ENCODE data around the gene PRKCA.
A peak's percentile ranks its signal among the peaks of the same experiment; 100 is the strongest.

The PRKCA gene

GRCh38 chr17:66713533-66714042 lies 411.2 kb downstream of the PRKCA start:
- H3K27ac ChIP-seq (ENCODE audit: poor library complexity, severe bottlenecking): no peak overlapping the region
- no peaks in the 10 kb centered on the region for H3K27me3 ChIP-seq (ENCODE audit: insufficient read depth, poor library complexity, severe bottlenecking)
- H3K4me3 ChIP-seq (ENCODE audit: severe bottlenecking): no peak overlapping the region
- H3K4me1 ChIP-seq (ENCODE audit: insufficient read depth, poor library complexity, severe bottlenecking): peaks cover 4% of the 10 kb centered on the region
- no peaks in the 10 kb centered on the region for H3K36me3 ChIP-seq (ENCODE audit: low read depth)
- no peaks in the 10 kb centered on the region for H3K9me3 ChIP-seq (ENCODE audit: severe bottlenecking)
- DNase-seq (ENCODE audit: low spot score) (no peak), ATAC-seq (ENCODE audit: low read depth) (no peak)
- no peak for TF ChIP-seq CTCF (IDR thresholded peaks at IDR 0.05; ENCODE audit: poor library complexity, severe bottlenecking)

- H3K27me3 ChIP-seq (ENCODE audit: insufficient read depth, poor library complexity, severe bottlenecking): no peaks in the 10 kb centered on the region
- H3K27ac ChIP-seq (ENCODE audit: poor library complexity, severe bottlenecking): no peak overlapping the region
- no peaks in the 10 kb centered on the region for H3K9me3 ChIP-seq (ENCODE audit: severe bottlenecking)
- H3K4me3 ChIP-seq (ENCODE audit: severe bottlenecking): no peak overlapping the region
- DNase-seq (ENCODE audit: low spot score) (no peak), ATAC-seq (ENCODE audit: low read depth) (no peak)
- peaks cover 4% of the 10 kb centered on the region for H3K4me1 ChIP-seq (ENCODE audit: insufficient read depth, poor library complexity, severe bottlenecking)
- no peak for TF ChIP-seq CTCF (IDR thresholded peaks at IDR 0.05; ENCODE audit: poor library complexity, severe bottlenecking)
- H3K36me3 ChIP-seq (ENCODE audit: low read depth): no peaks in the 10 kb centered on the region
These were observed 411.9 kb downstream of the PRKCA start for GRCh38 chr17:66714046-66715023.

GRCh38 chr17:66715076-66715675 lies 412.8 kb downstream of the PRKCA start:
- Histone ChIP-seq H3K9me3 (ENCODE audit: severe bottlenecking) (no peaks in the 10 kb centered on the region), H3K27me3 (ENCODE audit: insufficient read depth, poor library complexity, severe bottlenecking) (no peaks in the 10 kb centered on the region), H3K36me3 (ENCODE audit: low read depth) (no peaks in the 10 kb centered on the region), H3K27ac (ENCODE audit: poor library complexity, severe bottlenecking) (no peak overlapping the region), H3K4me1 (ENCODE audit: insufficient read depth, poor library complexity, severe bottlenecking) (peaks cover 4% of the 10 kb centered on the region), H3K4me3 (ENCODE audit: severe bottlenecking) (no peak overlapping the region)
- DNase-seq (ENCODE audit: low spot score) (no peak), ATAC-seq (ENCODE audit: low read depth) (no peak)
- TF ChIP-seq CTCF (IDR thresholded peaks at IDR 0.05; ENCODE audit: poor library complexity, severe bottlenecking): no peak

- H3K4me1 ChIP-seq (ENCODE audit: insufficient read depth, poor library complexity, severe bottlenecking): peaks cover 4% of the 10 kb centered on the region
- no peaks in the 10 kb centered on the region for H3K36me3 ChIP-seq (ENCODE audit: low read depth)
- TF ChIP-seq CTCF (IDR thresholded peaks at IDR 0.05; ENCODE audit: poor library complexity, severe bottlenecking): peak; percentile 86
- DNase-seq (ENCODE audit: low spot score): no peak
- no peak overlapping the region for H3K27ac ChIP-seq (ENCODE audit: poor library complexity, severe bottlenecking)
- peak; percentile 54 for ATAC-seq (ENCODE audit: low read depth)
- no peaks in the 10 kb centered on the region for H3K9me3 ChIP-seq (ENCODE audit: severe bottlenecking)
- no peaks in the 10 kb centered on the region for H3K27me3 ChIP-seq (ENCODE audit: insufficient read depth, poor library complexity, severe bottlenecking)
- no peak overlapping the region for H3K4me3 ChIP-seq (ENCODE audit: severe bottlenecking)
These were observed 413.3 kb downstream of the PRKCA start for GRCh38 chr17:66715745-66716156.

Measured in RWPE2 (cell line).